ENCODE measurements around the gene PCDHGA8. TPM values are rescaled to one million over a fixed set of nuclear protein-coding genes. Genes with fewer than 3 reads are reported as not detected.
A peak's percentile ranks its signal among the peaks of the same experiment; 100 is the strongest.
"Not testable (repeated sequence)": the region's sequence is repeated elsewhere in the genome, so short reads cannot be mapped to it uniquely, and the experiment has no call there.

Gene PCDHGA8
- polyA plus RNA-seq, 4 donors = 0.10 to 0.15 TPM; not detected in 2

DNA sequence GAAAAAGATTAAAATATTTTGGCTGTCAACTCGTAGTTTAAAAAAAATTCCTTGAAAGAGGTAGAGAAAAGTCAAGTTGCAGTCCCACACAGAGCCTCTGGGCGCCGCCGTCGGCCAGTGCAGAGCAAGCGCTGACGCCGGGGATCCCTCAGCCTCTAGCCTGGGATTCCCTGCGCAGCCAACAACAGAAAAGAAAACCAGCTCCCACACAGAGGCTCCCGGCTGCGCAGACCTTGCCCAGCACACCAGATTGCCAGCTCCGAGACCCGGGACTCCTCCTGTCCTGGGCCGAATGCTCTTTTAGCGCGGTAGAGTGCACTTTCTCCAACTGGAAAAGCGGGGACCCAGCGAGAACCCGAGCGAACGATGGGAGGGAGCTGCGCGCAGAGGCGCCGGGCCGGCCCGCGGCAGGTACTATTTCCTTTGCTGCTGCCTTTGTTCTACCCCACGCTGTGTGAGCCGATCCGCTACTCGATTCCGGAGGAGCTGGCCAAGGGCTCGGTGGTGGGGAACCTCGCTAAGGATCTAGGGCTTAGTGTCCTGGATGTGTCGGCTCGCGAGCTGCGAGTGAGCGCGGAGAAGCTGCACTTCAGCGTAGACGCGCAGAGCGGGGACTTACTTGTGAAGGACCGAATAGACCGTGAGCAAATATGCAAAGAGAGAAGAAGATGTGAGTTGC is 25.2 kb downstream of the PCDHGA8 start, which contains the start of gene PCDHGB7:
Gene PCDHGB7 (plus strand): TSS at position 184 of the 679 bp plus-strand sequence. CDS start 183 bp downstream, at position 367.
- Histone ChIP-seq H3K4me3 (ENCODE audit: low read depth in 1 of 3, low read length in 3 of 3) (peak within 1 kb of the TSS in 1 of 3 donors; percentile 37), H3K9me3 (ENCODE audit: control insufficient read depth in 2 of 2, insufficient read depth in 1 of 2, low read depth in 1 of 2, low read length in 1 of 2) (peaks cover 19 to 74% of the 10 kb centered on the region in 2 donors), H3K27me3 (ENCODE audit: control insufficient read depth in 3 of 3, insufficient read depth in 3 of 3, low read length in 3 of 3) (peaks cover 0 to 66% (median 31%) of the 10 kb centered on the region in 3 donors)
- DNase-seq = peak; percentile 23 to 68
- not testable (repeated sequence) for H3K27ac ChIP-seq (ENCODE audit: low read depth in 1 of 3, low read length in 2 of 3); FAIRE-seq; H3K4me1 ChIP-seq (ENCODE audit: control insufficient read depth in 3 of 3, insufficient read depth in 2 of 3, low read depth in 1 of 3, low read length in 2 of 3); H3K36me3 ChIP-seq (ENCODE audit: control insufficient read depth in 3 of 3, insufficient read depth in 2 of 3, low read depth in 1 of 3, low read length in 3 of 3)
- 8 to 36% (median 27%) methylated on average over 33 to 47 of the region's 47 CpGs for WGBS, 3 donors

- no peak for FAIRE-seq
- Histone ChIP-seq H3K36me3 (ENCODE audit: control insufficient read depth in 3 of 3, insufficient read depth in 2 of 3, low read depth in 1 of 3, low read length in 3 of 3) (no peaks in the 10 kb centered on the region), H3K9me3 (ENCODE audit: control insufficient read depth in 2 of 2, insufficient read depth in 1 of 2, low read depth in 1 of 2, low read length in 1 of 2) (peaks cover 22 to 68% of the 10 kb centered on the region in 2 donors), H3K4me1 (ENCODE audit: control insufficient read depth in 3 of 3, insufficient read depth in 2 of 3, low read depth in 1 of 3, low read length in 2 of 3) (no peaks in the 10 kb centered on the region), H3K27ac (ENCODE audit: low read depth in 1 of 3, low read length in 2 of 3) (no peak overlapping the region), H3K27me3 (ENCODE audit: control insufficient read depth in 3 of 3, insufficient read depth in 3 of 3, low read length in 3 of 3) (peaks cover 0 to 59% (median 30%) of the 10 kb centered on the region in 3 donors), H3K4me3 (ENCODE audit: low read depth in 1 of 3, low read length in 3 of 3) (no peak overlapping the region)
- WGBS, 3 donors = 33 to 63% (median 57%) methylated on average over 73 to 74 of the region's 74 CpGs
- DNase-seq = no peak
Observed at GRCh38 chr5:141419074-141419880, 26.8 kb downstream of the PCDHGA8 start.

DNA sequence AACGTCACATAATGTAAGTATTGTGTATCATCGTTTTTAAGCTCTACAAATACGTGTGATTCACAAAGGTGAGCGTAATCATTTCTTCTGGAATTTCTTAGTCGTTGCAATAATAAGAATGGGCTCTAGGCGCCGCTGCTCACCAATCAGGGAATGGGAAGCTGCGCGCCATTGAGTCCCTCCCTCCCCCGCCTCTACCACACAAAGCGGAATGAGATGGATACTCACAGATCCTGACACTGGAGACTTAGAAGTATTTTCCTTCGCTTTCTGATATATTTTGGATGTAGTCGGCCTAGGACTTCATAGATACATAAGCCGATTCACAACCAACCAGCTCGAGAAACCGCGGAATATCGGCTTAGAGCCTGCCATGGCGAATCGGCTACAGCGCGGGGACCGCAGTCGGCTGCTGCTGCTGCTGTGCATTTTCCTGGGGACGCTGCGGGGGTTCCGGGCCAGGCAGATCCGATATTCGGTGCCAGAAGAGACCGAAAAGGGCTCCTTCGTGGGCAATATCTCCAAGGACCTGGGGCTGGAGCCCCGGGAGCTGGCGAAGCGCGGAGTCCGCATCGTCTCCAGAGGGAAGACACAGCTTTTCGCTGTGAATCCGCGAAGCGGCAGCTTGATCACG is 28.5 kb downstream of the PCDHGA8 start, which contains the start of gene PCDHGA11:
Gene PCDHGA11 (plus strand): TSS at position 197 of the 634 bp plus-strand sequence. CDS start 177 bp downstream, at position 374.
- FAIRE-seq (no peak), DNase-seq (peak in 1 of 2 donors; percentile 43)
- 10 to 33% (median 31%) methylated on average over 42 of the region's 42 CpGs for WGBS, 3 donors
- Histone ChIP-seq H3K4me1 (ENCODE audit: control insufficient read depth in 3 of 3, insufficient read depth in 2 of 3, low read depth in 1 of 3, low read length in 2 of 3) (no peaks in the 10 kb centered on the region), H3K4me3 (ENCODE audit: low read depth in 1 of 3, low read length in 3 of 3) (peak within 1 kb of the TSS in 1 of 3 donors; percentile 15), H3K27me3 (ENCODE audit: control insufficient read depth in 3 of 3, insufficient read depth in 3 of 3, low read length in 3 of 3) (peaks cover 0 to 49% (median 27%) of the 10 kb centered on the region in 3 donors), H3K27ac (ENCODE audit: low read depth in 1 of 3, low read length in 2 of 3) (no peak within 1 kb of the TSS), H3K36me3 (ENCODE audit: control insufficient read depth in 3 of 3, insufficient read depth in 2 of 3, low read depth in 1 of 3, low read length in 3 of 3) (no peaks in the 10 kb centered on the region), H3K9me3 (ENCODE audit: control insufficient read depth in 2 of 2, insufficient read depth in 1 of 2, low read depth in 1 of 2, low read length in 1 of 2) (peaks cover 22 to 60% of the 10 kb centered on the region in 2 donors)

GRCh38 chr5:141421489-141421855 is 29.0 kb downstream of the PCDHGA8 start:
- Histone ChIP-seq H3K36me3 (ENCODE audit: control insufficient read depth in 3 of 3, insufficient read depth in 2 of 3, low read depth in 1 of 3, low read length in 3 of 3) (no peaks in the 10 kb centered on the region), H3K27ac (ENCODE audit: low read depth in 1 of 3, low read length in 2 of 3) (no peak overlapping the region), H3K27me3 (ENCODE audit: control insufficient read depth in 3 of 3, insufficient read depth in 3 of 3, low read length in 3 of 3) (peaks cover 0 to 53% (median 28%) of the 10 kb centered on the region in 3 donors), H3K9me3 (ENCODE audit: control insufficient read depth in 2 of 2, insufficient read depth in 1 of 2, low read depth in 1 of 2, low read length in 1 of 2) (peaks cover 22 to 65% of the 10 kb centered on the region in 2 donors), H3K4me1 (ENCODE audit: control insufficient read depth in 3 of 3, insufficient read depth in 2 of 3, low read depth in 1 of 3, low read length in 2 of 3) (no peaks in the 10 kb centered on the region), H3K4me3 (ENCODE audit: low read depth in 1 of 3, low read length in 3 of 3) (no peak overlapping the region)
- DNase-seq (no peak), FAIRE-seq (no peak)
- 11 to 22% (median 11%) methylated on average over 13 of the region's 13 CpGs for WGBS, 3 donors

DNA sequence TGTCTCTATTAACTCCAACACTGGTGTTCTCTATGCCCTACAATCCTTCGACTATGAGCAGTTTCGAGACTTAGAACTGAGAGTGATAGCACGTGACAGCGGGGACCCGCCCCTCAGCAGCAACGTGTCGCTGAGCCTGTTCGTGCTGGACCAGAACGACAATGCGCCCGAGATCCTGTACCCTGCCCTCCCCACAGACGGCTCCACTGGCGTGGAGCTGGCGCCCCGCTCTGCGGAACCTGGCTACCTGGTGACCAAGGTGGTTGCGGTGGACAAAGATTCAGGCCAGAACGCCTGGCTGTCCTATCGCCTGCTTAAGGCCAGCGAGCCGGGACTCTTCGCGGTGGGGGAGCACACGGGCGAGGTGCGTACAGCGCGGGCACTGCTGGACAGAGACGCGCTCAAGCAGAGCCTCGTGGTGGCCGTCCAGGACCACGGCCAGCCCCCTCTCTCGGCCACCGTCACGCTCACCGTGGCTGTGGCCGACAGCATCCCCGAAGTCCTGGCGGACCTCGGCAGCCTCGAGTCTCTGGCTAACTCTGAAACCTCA is 30.4 kb downstream of the PCDHGA8 start:
- no peak for FAIRE-seq
- peaks cover 0 to 59% (median 30%) of the 10 kb centered on the region in 3 donors for H3K27me3 ChIP-seq (ENCODE audit: control insufficient read depth in 3 of 3, insufficient read depth in 3 of 3, low read length in 3 of 3)
- 24 to 49% (median 48%) methylated on average over 40 to 42 of the region's 42 CpGs for WGBS, 3 donors

DNA sequence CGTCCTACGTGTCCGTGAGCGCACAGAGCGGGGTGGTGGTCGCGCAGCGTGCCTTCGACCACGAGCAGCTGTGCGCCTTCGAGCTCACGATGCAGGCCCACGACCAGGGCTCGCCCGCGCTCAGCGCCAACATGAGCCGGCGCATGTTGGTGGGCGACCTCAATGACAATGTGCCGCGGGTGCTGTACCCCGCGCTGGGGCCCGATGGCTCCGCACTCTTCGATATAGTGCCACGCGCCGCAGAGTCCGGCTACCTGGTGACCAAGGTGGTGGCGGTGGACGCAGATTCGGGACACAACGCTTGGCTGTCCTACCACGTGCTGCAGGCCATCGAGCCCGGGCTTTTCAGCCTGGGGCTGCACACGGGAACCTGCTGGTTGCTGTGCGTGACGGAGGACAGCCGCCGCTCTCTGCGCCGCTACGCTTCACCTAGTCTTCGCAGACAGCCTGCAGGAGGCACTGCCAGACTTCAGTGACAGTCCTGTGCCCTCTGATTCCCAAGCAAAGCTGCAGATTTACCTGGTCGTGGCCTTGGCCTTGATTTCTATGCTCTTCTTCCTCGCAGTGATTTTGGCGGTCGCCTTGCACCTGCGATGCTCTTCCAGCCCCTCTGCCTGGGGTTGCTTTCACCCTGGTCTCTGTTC is 35.5 kb downstream of the PCDHGA8 start:
- no peaks in the 10 kb centered on the region for H3K36me3 ChIP-seq (ENCODE audit: control insufficient read depth in 3 of 3, insufficient read depth in 2 of 3, low read depth in 1 of 3, low read length in 3 of 3)
- H3K9me3 ChIP-seq (ENCODE audit: control insufficient read depth in 2 of 2, insufficient read depth in 1 of 2, low read depth in 1 of 2, low read length in 1 of 2) = peaks cover 3 to 64% of the 10 kb centered on the region in 2 donors
- H3K27me3 ChIP-seq (ENCODE audit: control insufficient read depth in 3 of 3, insufficient read depth in 3 of 3, low read length in 3 of 3) = peaks cover 0 to 40% (median 15%) of the 10 kb centered on the region in 3 donors
- no peak for FAIRE-seq
- 45 to 66% (median 65%) methylated on average over 53 of the region's 53 CpGs for WGBS, 3 donors
- no peaks in the 10 kb centered on the region for H3K4me1 ChIP-seq (ENCODE audit: control insufficient read depth in 3 of 3, insufficient read depth in 2 of 3, low read depth in 1 of 3, low read length in 2 of 3)
- H3K27ac ChIP-seq (ENCODE audit: low read depth in 1 of 3, low read length in 2 of 3) = no peak overlapping the region
- H3K4me3 ChIP-seq (ENCODE audit: low read depth in 1 of 3, low read length in 3 of 3) = no peak overlapping the region
- no peak for DNase-seq

More for the DNA sequence above, 30.4 kb downstream of the PCDHGA8 start:
- Histone ChIP-seq H3K36me3 (ENCODE audit: control insufficient read depth in 3 of 3, insufficient read depth in 2 of 3, low read depth in 1 of 3, low read length in 3 of 3) (no peaks in the 10 kb centered on the region), H3K4me1 (ENCODE audit: control insufficient read depth in 3 of 3, insufficient read depth in 2 of 3, low read depth in 1 of 3, low read length in 2 of 3) (no peaks in the 10 kb centered on the region), H3K27ac (ENCODE audit: low read depth in 1 of 3, low read length in 2 of 3) (no peak overlapping the region), H3K4me3 (ENCODE audit: low read depth in 1 of 3, low read length in 3 of 3) (no peak overlapping the region), H3K9me3 (ENCODE audit: control insufficient read depth in 2 of 2, insufficient read depth in 1 of 2, low read depth in 1 of 2, low read length in 1 of 2) (peaks cover 22 to 73% of the 10 kb centered on the region in 2 donors)
- no peak for DNase-seq

DNA sequence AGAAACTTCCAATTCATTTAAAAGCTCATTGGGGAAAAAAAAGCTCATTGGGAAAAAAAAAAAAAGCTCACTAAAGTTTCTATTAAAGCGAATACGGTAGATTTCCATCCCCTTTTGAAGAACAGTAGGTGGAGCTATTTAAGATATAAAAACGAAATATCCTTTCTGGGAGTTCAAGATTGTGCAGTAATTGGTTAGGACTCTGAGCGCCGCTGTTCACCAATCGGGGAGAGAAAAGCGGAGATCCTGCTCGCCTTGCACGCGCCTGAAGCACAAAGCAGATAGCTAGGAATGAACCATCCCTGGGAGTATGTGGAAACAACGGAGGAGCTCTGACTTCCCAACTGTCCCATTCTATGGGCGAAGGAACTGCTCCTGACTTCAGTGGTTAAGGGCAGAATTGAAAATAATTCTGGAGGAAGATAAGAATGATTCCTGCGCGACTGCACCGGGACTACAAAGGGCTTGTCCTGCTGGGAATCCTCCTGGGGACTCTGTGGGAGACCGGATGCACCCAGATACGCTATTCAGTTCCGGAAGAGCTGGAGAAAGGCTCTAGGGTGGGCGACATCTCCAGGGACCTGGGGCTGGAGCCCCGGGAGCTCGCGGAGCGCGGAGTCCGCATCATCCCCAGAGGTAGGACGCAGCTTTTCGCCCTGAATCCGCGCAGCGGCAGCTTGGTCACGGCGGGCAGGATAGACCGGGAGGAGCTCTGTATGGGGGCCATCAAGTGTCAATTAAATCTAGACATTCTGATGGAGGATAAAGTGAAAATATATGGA is 38.1 kb downstream of the PCDHGA8 start, which contains the start of gene PCDHGA12:
Gene PCDHGA12 (plus strand): TSS at position 176 of the 782 bp plus-strand sequence. CDS start 253 bp downstream, at position 429.
- WGBS, 3 donors = 13 to 34% (median 33%) methylated on average over 33 of the region's 33 CpGs
- DNase-seq (peak in 1 of 2 donors; percentile 2), FAIRE-seq (no peak)
- Histone ChIP-seq H3K36me3 (ENCODE audit: control insufficient read depth in 3 of 3, insufficient read depth in 2 of 3, low read depth in 1 of 3, low read length in 3 of 3) (no peaks in the 10 kb centered on the region), H3K27me3 (ENCODE audit: control insufficient read depth in 3 of 3, insufficient read depth in 3 of 3, low read length in 3 of 3) (peaks cover 0 to 39% (median 12%) of the 10 kb centered on the region in 3 donors), H3K4me3 (ENCODE audit: low read depth in 1 of 3, low read length in 3 of 3) (no peak within 1 kb of the TSS), H3K4me1 (ENCODE audit: control insufficient read depth in 3 of 3, insufficient read depth in 2 of 3, low read depth in 1 of 3, low read length in 2 of 3) (no peaks in the 10 kb centered on the region), H3K9me3 (ENCODE audit: control insufficient read depth in 2 of 2, insufficient read depth in 1 of 2, low read depth in 1 of 2, low read length in 1 of 2) (peaks cover 2 to 70% of the 10 kb centered on the region in 2 donors), H3K27ac (ENCODE audit: low read depth in 1 of 3, low read length in 2 of 3) (no peak within 1 kb of the TSS)

Data from small intestine (tissue), 7 donors.